ENCODE results near the gene NFIB. TPM values are rescaled to one million over a fixed set of nuclear protein-coding genes. Genes with fewer than 3 reads are reported as not detected.

The NFIB gene
- total RNA-seq, 1 donor = 12.1 TPM

DNA sequence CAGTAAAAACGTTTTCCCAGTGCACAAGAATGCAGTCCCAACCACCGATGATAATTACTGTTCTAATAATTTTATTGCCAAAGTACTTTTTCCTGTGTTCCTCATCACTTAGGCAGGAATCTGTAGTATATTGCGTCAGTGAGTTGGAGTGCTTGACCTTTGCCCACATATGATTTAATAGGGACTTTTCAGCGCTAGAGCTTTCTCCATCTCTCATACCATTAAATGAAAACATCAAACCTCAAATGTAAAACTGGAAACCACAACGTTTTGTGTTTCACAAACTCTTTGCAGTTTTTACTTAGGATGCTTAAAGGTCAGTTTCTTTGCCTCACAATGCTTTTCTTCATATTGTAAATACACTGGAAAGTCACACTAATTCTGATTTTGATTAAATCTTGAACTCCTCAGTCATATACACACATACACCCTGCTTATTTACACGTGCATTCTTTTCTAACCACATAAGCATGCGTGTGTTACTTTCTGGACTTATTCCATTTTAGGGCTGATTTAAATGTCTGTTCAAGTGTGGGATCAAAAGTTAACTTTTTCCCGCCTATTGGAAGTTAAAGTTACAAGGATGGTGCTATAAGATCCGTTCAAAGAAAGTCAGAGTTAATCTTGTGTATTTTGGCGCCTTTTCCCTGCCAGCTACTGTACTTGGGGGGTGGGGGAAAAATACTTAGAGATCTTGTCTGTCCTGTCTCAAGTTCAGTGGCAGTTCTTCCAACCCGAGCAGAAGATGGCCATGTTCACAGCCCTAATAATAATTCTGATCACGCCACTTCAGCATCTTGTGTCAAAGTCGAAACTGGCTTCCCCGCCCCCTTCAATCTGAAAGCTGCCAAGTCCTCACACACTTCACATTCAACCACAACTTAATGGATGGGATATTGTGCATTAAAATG is 6.6 kb upstream of the NFIB start:
- peak; percentile 98 for DNase-seq (ENCODE audit: low read depth)
- no peak for TF ChIP-seq CTCF (IDR thresholded peaks at IDR 0.05; ENCODE audit: insufficient read depth, low read depth, low read length)
- H3K4me3 ChIP-seq (ENCODE audit: low read depth, low read length) = peak overlapping the region; percentile 7

DNA sequence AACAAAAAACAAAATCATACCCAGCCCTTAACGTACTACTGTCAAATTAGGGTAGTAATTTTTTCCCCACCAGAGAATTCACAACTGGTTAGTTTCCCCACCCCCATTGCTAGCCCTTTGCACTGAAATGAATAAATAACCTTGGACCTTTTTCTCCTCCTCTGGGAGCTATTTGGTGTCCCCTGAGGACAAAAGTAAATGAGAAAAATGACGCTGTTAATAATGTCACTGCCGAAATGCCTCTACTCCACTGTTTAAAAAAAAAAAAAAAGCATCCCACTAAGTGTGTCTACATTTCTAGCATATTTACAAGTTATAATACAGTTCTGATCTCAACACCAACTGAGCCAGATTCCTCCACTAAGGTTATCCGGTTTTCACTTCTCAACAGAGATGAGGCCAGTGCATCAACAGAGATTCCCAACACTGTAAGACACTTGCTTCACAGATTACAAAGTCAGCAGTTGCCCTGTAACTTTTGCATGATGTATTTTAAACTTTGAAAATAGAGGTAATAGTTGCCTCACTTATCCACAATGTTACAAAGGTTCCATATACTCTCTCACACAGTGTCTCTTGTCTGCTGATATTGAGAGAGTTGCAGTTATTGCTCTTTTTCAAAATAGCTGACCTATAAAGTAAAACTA is 5.1 kb upstream of the NFIB start:
- DNase-seq (ENCODE audit: low read depth) = no peak
- H3K4me3 ChIP-seq (ENCODE audit: low read depth, low read length) = no peak overlapping the region
- no peak for TF ChIP-seq CTCF (IDR thresholded peaks at IDR 0.05; ENCODE audit: insufficient read depth, low read depth, low read length)

- TF ChIP-seq CTCF (IDR thresholded peaks at IDR 0.05; ENCODE audit: insufficient read depth, low read depth, low read length) = no peak
- no peak for DNase-seq (ENCODE audit: low read depth)
- H3K4me3 ChIP-seq (ENCODE audit: low read depth, low read length) = no peak overlapping the region
Measured at GRCh38 chr9:14318361-14318760, 4.4 kb upstream of the NFIB start.

- H3K4me3 ChIP-seq (ENCODE audit: low read depth, low read length) = no peak overlapping the region
- no peak for DNase-seq (ENCODE audit: low read depth)
- TF ChIP-seq CTCF (IDR thresholded peaks at IDR 0.05; ENCODE audit: insufficient read depth, low read depth, low read length) = no peak
Measured at GRCh38 chr9:14317667-14318320, 3.9 kb upstream of the NFIB start.

- TF ChIP-seq CTCF (IDR thresholded peaks at IDR 0.05; ENCODE audit: insufficient read depth, low read depth, low read length) = no peak
- no peak overlapping the region for H3K4me3 ChIP-seq (ENCODE audit: low read depth, low read length)
- no peak for DNase-seq (ENCODE audit: low read depth)
Measured at GRCh38 chr9:14316602-14317300, 2.8 kb upstream of the NFIB start.

GRCh38 chr9:14315875-14316601 is 2.1 kb upstream of the NFIB start:
- peak; percentile 31 for DNase-seq (ENCODE audit: low read depth)
- no peak for TF ChIP-seq CTCF (IDR thresholded peaks at IDR 0.05; ENCODE audit: insufficient read depth, low read depth, low read length)
- peak overlapping the region; percentile 70 for H3K4me3 ChIP-seq (ENCODE audit: low read depth, low read length)
